Measurements from ENCODE around the gene ANAPC15.

DNA sequence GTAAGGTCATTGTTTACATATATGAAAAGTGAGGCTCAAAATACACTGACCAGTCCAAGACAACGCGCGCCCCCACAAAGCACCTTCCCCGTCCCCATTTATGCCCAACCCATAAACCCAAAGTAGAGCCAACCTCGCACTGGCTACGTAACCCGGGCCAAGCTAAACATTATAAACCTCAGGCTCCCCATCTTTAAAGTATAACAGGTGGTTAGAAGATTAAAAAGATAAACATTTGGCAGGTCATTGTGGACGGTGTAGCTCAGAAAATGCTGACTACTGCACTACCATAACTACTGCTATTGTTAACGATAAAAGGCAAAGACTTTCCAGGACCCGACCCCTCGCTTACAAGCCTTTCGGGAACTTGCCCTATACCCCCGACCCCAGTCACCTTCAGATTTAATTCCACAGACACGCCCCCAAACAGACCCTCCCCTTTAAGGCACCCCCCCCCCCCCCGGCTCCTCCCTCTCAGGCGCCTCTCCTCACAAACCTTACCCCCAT lies 32.6 kb downstream of the ANAPC15 start:
- TF ChIP-seq GABPA (IDR thresholded peaks at IDR 0.05; ENCODE audit: low read depth, low read length) (no peak), GABPA (CRISPR knock-in tag; IDR thresholded peaks at IDR 0.05; ENCODE audit: low read depth) (no peak), BRCA1 (CRISPR knock-in tag; IDR thresholded peaks at IDR 0.05) (no peak)
